GM18508 (cell line): ENCODE data around the gene ENO4.

Source experiments
- ATAC-seq: cut with Tn5 transposase; IDR thresholded peaks from one replicate; pipeline ENCODE4 v1.9.1; 2021; ENCODE audit warnings: moderate number of reproducible peaks; ENCODE audit not compliant: insufficient read depth, unreplicated experiment

The ENO4 gene

DNA sequence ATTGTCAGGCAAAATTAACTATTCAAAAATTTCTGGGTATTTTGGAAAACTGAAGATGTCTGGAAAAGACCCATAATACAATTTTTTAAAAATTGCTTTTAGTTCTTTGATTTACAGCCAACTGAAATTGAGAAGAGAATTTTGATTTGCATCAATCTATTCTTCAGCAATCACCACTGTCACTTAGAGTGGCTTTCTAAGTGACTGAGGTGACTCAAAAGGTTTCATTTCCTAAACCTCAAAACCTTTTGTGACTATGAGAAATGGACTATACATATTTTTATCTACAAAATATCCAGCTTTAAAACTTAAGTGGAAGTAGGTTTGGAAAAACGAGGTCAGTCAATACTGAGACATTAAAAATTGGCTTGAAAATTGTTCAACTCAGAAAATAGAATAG lies 60.0 kb downstream of the ENO4 start:
- ATAC-seq: no peak

DNA sequence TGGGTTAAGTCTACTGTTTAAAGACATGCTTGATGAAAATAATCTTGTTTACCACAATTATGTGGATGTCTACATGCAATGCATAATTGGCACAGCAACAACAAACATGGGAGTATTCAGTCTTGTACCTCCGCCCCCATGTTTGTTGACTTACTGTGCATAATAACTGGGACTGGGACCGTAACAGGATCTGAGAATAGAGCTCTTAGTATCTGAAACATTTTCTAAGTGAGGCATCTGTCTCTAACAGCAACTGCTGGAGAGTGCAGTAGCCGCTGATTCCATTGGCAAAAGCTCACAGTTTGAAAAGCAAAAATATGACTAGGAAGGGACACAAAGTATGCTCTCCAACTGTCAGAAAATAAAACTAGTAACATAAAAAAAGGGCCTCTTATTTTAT lies 61.6 kb downstream of the ENO4 start:
- ATAC-seq: no peak

GRCh38 chr10:116912162-116912561 lies 62.9 kb downstream of the ENO4 start:
- no peak for ATAC-seq

- ATAC-seq: no peak
These were observed 64.4 kb downstream of the ENO4 start for GRCh38 chr10:116913695-116914094.

DNA sequence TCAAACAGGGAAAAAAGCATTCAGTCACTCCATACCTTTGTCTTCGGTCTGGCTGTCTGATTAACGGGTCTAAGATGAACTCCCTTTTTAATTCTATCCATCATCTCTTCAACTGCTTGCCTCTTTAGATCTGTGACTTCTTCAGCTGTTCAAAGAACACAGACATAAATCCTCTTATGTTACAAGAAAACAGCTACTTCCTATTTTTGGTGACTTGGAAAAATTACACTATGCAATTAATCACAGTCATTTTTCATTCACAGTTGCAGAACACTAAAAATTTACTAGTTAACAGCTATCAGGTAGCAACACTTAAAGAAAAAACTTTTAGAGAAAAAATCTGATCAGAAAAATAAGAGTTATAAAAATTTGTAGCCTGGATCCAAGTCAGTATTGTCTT lies 66.0 kb downstream of the ENO4 start:
- ATAC-seq: no peak

GRCh38 chr10:116917481-116917880 lies 68.2 kb downstream of the ENO4 start:
- ATAC-seq: no peak

DNA sequence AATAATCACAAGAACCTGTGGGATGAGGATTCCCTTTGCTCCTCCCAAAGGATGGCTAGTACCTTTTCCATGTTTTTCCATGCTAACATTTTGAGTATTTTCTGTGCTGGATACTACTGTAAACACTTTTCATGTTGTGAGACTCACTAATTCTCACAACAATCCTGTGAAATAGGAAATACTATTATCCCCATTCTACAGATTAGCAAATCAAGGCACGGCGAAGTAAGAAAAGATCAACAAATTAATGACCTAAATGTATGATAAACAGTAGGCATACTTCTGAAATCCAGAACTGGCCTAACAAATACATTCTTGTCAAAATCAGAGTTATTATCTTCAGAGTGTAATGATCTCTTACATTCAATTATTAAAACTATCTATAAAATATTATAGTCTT lies 69.3 kb downstream of the ENO4 start:
- ATAC-seq: no peak

DNA sequence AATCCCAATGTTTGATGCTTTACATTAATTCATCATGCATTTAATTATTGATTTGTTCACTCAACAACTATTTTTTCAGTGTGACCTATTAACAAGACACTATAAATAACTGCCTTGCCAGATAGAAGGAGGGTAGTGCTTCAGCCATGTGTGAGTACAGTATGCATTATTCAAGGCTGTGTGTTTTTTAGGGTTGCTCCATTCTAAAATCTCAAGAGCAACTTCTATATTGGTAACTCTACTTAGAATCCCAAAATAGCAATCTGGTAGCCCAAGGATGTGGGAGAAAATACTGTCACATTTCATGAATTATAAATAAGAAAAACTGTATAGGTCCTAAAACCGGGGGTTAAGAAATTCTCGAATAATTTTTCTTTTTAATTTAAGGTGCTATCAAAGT lies 69.9 kb downstream of the ENO4 start:
- no peak for ATAC-seq

DNA sequence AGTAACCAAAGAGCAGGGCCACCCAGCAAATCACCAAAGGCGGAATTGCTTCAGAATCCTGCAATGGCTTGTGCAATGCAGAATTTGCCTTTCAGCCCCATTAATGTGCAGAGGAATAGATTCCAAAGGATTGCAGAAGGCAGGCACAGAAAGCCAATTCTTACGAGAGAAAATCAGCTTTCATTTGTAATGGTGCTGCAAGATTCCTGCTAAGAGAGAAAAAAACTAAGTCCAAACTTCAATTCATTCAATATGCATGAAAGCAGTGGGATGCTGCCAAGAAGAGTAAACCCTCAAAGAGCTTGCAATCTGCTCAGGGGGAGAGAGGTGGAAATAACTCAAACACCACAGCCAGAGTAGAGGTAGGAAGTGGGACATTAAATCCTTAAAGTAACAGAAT lies 70.4 kb downstream of the ENO4 start:
- no peak for ATAC-seq

GRCh38 chr10:116925056-116925455 lies 75.8 kb downstream of the ENO4 start:
- ATAC-seq: no peak

- ATAC-seq: no peak
These were observed 77.1 kb downstream of the ENO4 start for GRCh38 chr10:116926426-116926825.

DNA sequence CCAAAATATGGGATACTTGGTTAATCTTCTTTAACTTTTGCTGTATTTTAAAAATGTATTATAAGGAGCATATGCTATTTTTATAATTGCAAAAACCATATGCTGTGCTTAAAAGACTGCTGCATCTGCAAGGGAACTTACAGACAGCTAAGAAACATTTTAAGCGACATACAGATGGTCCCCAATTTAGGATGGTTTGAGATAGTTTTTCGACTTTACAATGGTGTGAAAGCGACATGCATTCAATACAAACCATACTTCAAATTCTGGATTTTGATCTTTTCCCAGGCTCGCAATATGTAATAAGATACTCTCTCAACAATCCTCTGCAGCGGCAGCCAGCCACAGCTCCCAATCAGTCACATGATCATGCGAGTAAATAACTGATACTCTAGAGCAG lies 82.5 kb downstream of the ENO4 start:
- ATAC-seq: no peak
